H9 (cell line): Measurements from ENCODE around the gene CCDC148. TPM values are rescaled to one million over a fixed set of nuclear protein-coding genes. Genes with fewer than 3 reads are reported as not detected.

Source experiments
- DNase-seq: peaks from one replicate; pipeline ENCODE4 v3.0.0-alpha.2; 2017
- H2AFZ ChIP-seq: one replicate; pipeline ENCODE4 v1.6.1; 2013; ENCODE audit warnings: mild to moderate bottlenecking, low read length, control low read depth, moderate library complexity
- H2AK5ac ChIP-seq: 2 replicates; pipeline ENCODE4 v1.6.1; 2013; ENCODE audit warnings: low read length, control low read depth, mixed read lengths; ENCODE audit not compliant: insufficient read length
- H2BK120ac ChIP-seq: one replicate; pipeline ENCODE4 v1.6.1; 2013; ENCODE audit warnings: low read depth, mild to moderate bottlenecking, low read length, control low read depth, inconsistent platforms; ENCODE audit not compliant: poor library complexity, severe bottlenecking
- H2BK12ac ChIP-seq: 2 replicates; pipeline ENCODE4 v1.6.1; 2013; ENCODE audit warnings: low read length, control low read depth, mixed read lengths, low read depth; ENCODE audit not compliant: insufficient read length
- H2BK15ac ChIP-seq: 2 replicates; pipeline ENCODE4 v1.6.1; 2013; ENCODE audit warnings: low read depth, low read length, control low read depth
- H2BK20ac ChIP-seq: one replicate; pipeline ENCODE4 v1.6.1; 2013; ENCODE audit warnings: low read depth, mild to moderate bottlenecking, low read length, control low read depth, inconsistent platforms; ENCODE audit not compliant: poor library complexity, severe bottlenecking
- H2BK5ac ChIP-seq: 2 replicates; pipeline ENCODE4 v1.6.1; 2013; ENCODE audit warnings: low read length, control low read depth, mixed read lengths; ENCODE audit not compliant: insufficient read length
- H3K14ac ChIP-seq: 2 replicates; pipeline ENCODE4 v1.6.1; 2013; ENCODE audit warnings: low read length, control low read depth; ENCODE audit not compliant: insufficient read depth
- H3K18ac ChIP-seq: 2 replicates; pipeline ENCODE4 v1.6.1; 2013; ENCODE audit warnings: low read depth, mild to moderate bottlenecking, mixed read lengths, low read length, control low read depth; ENCODE audit not compliant: insufficient read length
- H3K23ac ChIP-seq: 2 replicates; pipeline ENCODE4 v1.6.1; 2013; ENCODE audit warnings: low read length, control low read depth, mixed read lengths, low read depth; ENCODE audit not compliant: insufficient read length
- H3K23me2 ChIP-seq: 2 replicates; pipeline ENCODE4 v1.6.1; 2013; ENCODE audit warnings: low read depth, mild to moderate bottlenecking, mixed read lengths, low read length, control low read depth; ENCODE audit not compliant: insufficient read length, poor library complexity, severe bottlenecking
- H3K27ac ChIP-seq: 2 replicates; pipeline ENCODE4 v1.5.1; 2013; ENCODE audit warnings: low read length, control low read depth, mixed read lengths, low read depth; ENCODE audit not compliant: insufficient read length
- H3K27me3 ChIP-seq: 2 replicates; pipeline ENCODE4 v1.6.1; 2013; ENCODE audit warnings: low read length, control low read depth, inconsistent platforms; ENCODE audit not compliant: insufficient read depth
- H3K4ac ChIP-seq: 2 replicates; pipeline ENCODE4 v1.6.1; 2013; ENCODE audit warnings: low read depth, mild to moderate bottlenecking, control low read depth, inconsistent platforms, low read length, moderate library complexity
- H3K4me1 ChIP-seq: 2 replicates; pipeline ENCODE4 v1.6.1; 2013; ENCODE audit warnings: low read length, control low read depth, inconsistent platforms; ENCODE audit not compliant: insufficient read depth
- H3K4me2 ChIP-seq: 2 replicates; pipeline ENCODE4 v1.6.1; 2013; ENCODE audit warnings: low read length, control low read depth, mixed read lengths; ENCODE audit not compliant: insufficient read length, insufficient read depth
- H3K56ac ChIP-seq: 2 replicates; pipeline ENCODE4 v1.6.1; 2013; ENCODE audit warnings: low read depth, mild to moderate bottlenecking, mixed read lengths, low read length, control low read depth; ENCODE audit not compliant: insufficient read length
- H3K79me1 ChIP-seq: 2 replicates; pipeline ENCODE4 v1.6.1; 2013; ENCODE audit warnings: low read depth, mild to moderate bottlenecking, moderate library complexity, low read length, control low read depth, inconsistent platforms; ENCODE audit not compliant: insufficient read depth, poor library complexity, severe bottlenecking
- H3K79me2 ChIP-seq: 2 replicates; pipeline ENCODE4 v1.6.1; 2013; ENCODE audit warnings: low read length, control low read depth, inconsistent platforms; ENCODE audit not compliant: insufficient read depth
- H3K9ac ChIP-seq: 2 replicates; pipeline ENCODE4 v1.6.1; 2013; ENCODE audit warnings: low read length, control low read depth, mixed read lengths; ENCODE audit not compliant: insufficient read length; ENCODE audit errors: extremely low read depth
- H3K9me3 ChIP-seq: one replicate; pipeline ENCODE4 v1.6.1; 2013; ENCODE audit warnings: low read depth, low read length, inconsistent platforms; ENCODE audit not compliant: control insufficient read depth
- H3T11ph ChIP-seq: one replicate; pipeline ENCODE4 v1.6.1; 2013; ENCODE audit warnings: mild to moderate bottlenecking, low read length, control low read depth, inconsistent platforms
- H4K20me1 ChIP-seq: one replicate; pipeline ENCODE4 v1.6.1; 2013; ENCODE audit not compliant: control insufficient read depth, insufficient read length, insufficient read depth
- H4K5ac ChIP-seq: 2 replicates; pipeline ENCODE4 v1.6.1; 2013; ENCODE audit warnings: low read depth, mild to moderate bottlenecking, mixed read lengths, low read length, control low read depth; ENCODE audit not compliant: insufficient read length
- H4K8ac ChIP-seq: replicated peaks from 2 replicates; pipeline ENCODE4 v1.6.1; 2013; ENCODE audit warnings: low read length, control low read depth, mixed read lengths, low read depth; ENCODE audit not compliant: insufficient read length
- H4K91ac ChIP-seq: 2 replicates; pipeline ENCODE4 v1.6.1; 2013; ENCODE audit warnings: low read depth, mild to moderate bottlenecking, moderate library complexity, mixed read lengths, low read length, control low read depth; ENCODE audit not compliant: insufficient read length
- H3K27ac Mint-ChIP-seq, 3 experiments: 2 replicates in 2 of 3; 3 replicates in 1 of 3; pipeline ENCODE4 v1.8.0; 2020 to 2021; ENCODE audit warnings: mixed read lengths in 3 of 3, mild to moderate bottlenecking in 1 of 3, moderate library complexity in 1 of 3
- H3K27me3 Mint-ChIP-seq: 2 replicates; pipeline ENCODE4 v1.8.0; 2021; ENCODE audit warnings: low read depth, mild to moderate bottlenecking, moderate library complexity, mixed read lengths
- H3K36me3 Mint-ChIP-seq, 3 experiments: 2 replicates in 2 of 3; 3 replicates in 1 of 3; pipeline ENCODE4 v1.8.0; 2020 to 2021; ENCODE audit warnings: low read depth in 3 of 3, mixed read lengths in 3 of 3; ENCODE audit not compliant: insufficient read depth in 1 of 3
- H3K4me1 Mint-ChIP-seq, 2 experiments: 2 replicates each; pipeline ENCODE4 v1.8.0; 2020; ENCODE audit warnings: mixed read lengths in 2 of 2
- H3K4me3 Mint-ChIP-seq, 2 experiments: 2 replicates in 1 of 2; 3 replicates in 1 of 2; pipeline ENCODE4 v1.8.0; 2020 to 2021; ENCODE audit warnings: mild to moderate bottlenecking in 2 of 2, mixed read lengths in 2 of 2, moderate library complexity in 1 of 2
- H3K9me3 Mint-ChIP-seq, 2 experiments: 2 replicates in 1 of 2; 3 replicates in 1 of 2; pipeline ENCODE4 v1.8.0; 2020; ENCODE audit warnings: mild to moderate bottlenecking in 2 of 2, mixed read lengths in 2 of 2, moderate library complexity in 1 of 2
- CTCF ChIP-seq: fragments of 200-600 bp; sonication (generic); conservative IDR thresholded peaks from 3 replicates; pipeline ENCODE4 v1.8.0; 2021; ENCODE audit warnings: antibody characterized with exemption, mild to moderate bottlenecking
- WGBS: extraction: QIAGEN DNeasy Blood & Tissue Kit; methylation state at CpG from one replicate; pipeline ENCODE4 v1.1.7; 2013; ENCODE audit warnings: missing lambda C conversion rate, low lambda C conversion rate, mixed read lengths; ENCODE audit not compliant: insufficient read length; ENCODE audit errors: extremely low coverage; 5-methylcytosine and 5-hydroxymethylcytosine counted together
- total RNA-seq: library from RNA; stranded (reverse); gene quantifications from 2 replicates; pipeline ENCODE4 v1.2.1, GENCODE V29; 2021

The CCDC148 gene
- total RNA-seq, 1 experiment from 2014 or later, result 1.5 TPM

GRCh38 chr2:158486970-158487325 lies 30.4 kb upstream of the CCDC148 start:
- peaks cover 18% of the 10 kb centered on the region; the same call in 1 of the 2 replicates for H3K79me2 ChIP-seq

More at GRCh38 chr2:158486970-158487325, 30.4 kb upstream of the CCDC148 start:
- Mint-ChIP-seq H3K27me3 (no peaks in the 10 kb centered on the region), H3K4me1 (peaks cover 59 to 69% of the 10 kb centered on the region in 2 experiments), H3K36me3 (peaks cover 0 to 4% (median 2%) of the 10 kb centered on the region in 3 experiments; a peak in 3 of 7 replicates), H3K9me3 (no peaks in the 10 kb centered on the region), H3K4me3 (no peak overlapping the region), H3K27ac (no peak overlapping the region)
- H3K4me1 ChIP-seq, result no peaks in the 10 kb centered on the region; the same call in 1 of the 2 replicates
- no peak overlapping the region for H3K4ac ChIP-seq
- H3K79me1 ChIP-seq, result peaks cover 12% of the 10 kb centered on the region
- H2AK5ac ChIP-seq, result no peak overlapping the region
- H3K9me3 ChIP-seq, result no peaks in the 10 kb centered on the region
- H3K4me2 ChIP-seq, result no peak overlapping the region
- no peak overlapping the region for H3K27ac ChIP-seq
- no peak overlapping the region for H3K23ac ChIP-seq
- H4K20me1 ChIP-seq, result no peaks in the 10 kb centered on the region
- no peak overlapping the region for H3K18ac ChIP-seq
- no peak overlapping the region for H2BK120ac ChIP-seq
- DNase-seq, result no peak
- H3K23me2 ChIP-seq, result no peaks in the 10 kb centered on the region
- no peak overlapping the region for H2BK15ac ChIP-seq
- H4K8ac ChIP-seq, result no peak overlapping the region
- no peak overlapping the region for H4K5ac ChIP-seq
- TF ChIP-seq CTCF, result no peak
- no peak overlapping the region for H2AFZ ChIP-seq
- WGBS, result no CpG with 5 or more reads among the region's 5 CpGs
- H4K91ac ChIP-seq, result no peak overlapping the region
- no peak overlapping the region for H2BK12ac ChIP-seq
- no peak overlapping the region for H2BK20ac ChIP-seq
- no peak overlapping the region for H3T11ph ChIP-seq
- no peak overlapping the region for H3K14ac ChIP-seq
- H3K27me3 ChIP-seq, result no peaks in the 10 kb centered on the region
- no peak overlapping the region for H2BK5ac ChIP-seq
- H3K9ac ChIP-seq, result no peak overlapping the region
- H3K56ac ChIP-seq, result no peak overlapping the region
